Progenitor cell of endocrine pancreas (in vitro differentiated cells): ENCODE data around the gene DDX28. TPM values are rescaled to one million over a fixed set of nuclear protein-coding genes. Genes with fewer than 3 reads are reported as not detected.
A peak's percentile ranks its signal among the peaks of the same experiment; 100 is the strongest.

ENCODE experiments used
- DNase-seq: peaks from one replicate; pipeline ENCODE4 v3.0.0; 2021; ENCODE audit warnings: low spot score; ENCODE audit not compliant: unreplicated experiment
- H3K27ac Mint-ChIP-seq: 2 replicates; pipeline ENCODE4 v1.8.0; 2021; ENCODE audit warnings: mild to moderate bottlenecking, moderate library complexity, mixed read lengths
- H3K27me3 Mint-ChIP-seq: 2 replicates; pipeline ENCODE4 v1.8.0; 2021; ENCODE audit warnings: mixed read lengths
- H3K36me3 Mint-ChIP-seq: 2 replicates; pipeline ENCODE4 v1.8.0; 2022; ENCODE audit warnings: mixed read lengths; ENCODE audit not compliant: insufficient read depth
- H3K4me1 Mint-ChIP-seq: 2 replicates; pipeline ENCODE4 v1.8.0; 2021; ENCODE audit warnings: low read depth, mixed read lengths
- H3K4me3 Mint-ChIP-seq: 2 replicates; pipeline ENCODE4 v1.8.0; 2021; ENCODE audit warnings: low read depth, mild to moderate bottlenecking, moderate library complexity, mixed read lengths
- H3K9me3 Mint-ChIP-seq: 2 replicates; pipeline ENCODE4 v1.8.0; 2021; ENCODE audit warnings: low read depth, mixed read lengths
- long read RNA-seq: library from polyadenylated mRNA; unstranded; transcript quantifications from one replicate; pipeline ENCODE4 v2.0.0, GENCODE V29; 2020
- total RNA-seq: library from RNA; stranded (reverse); gene quantifications from 2 replicates; pipeline ENCODE4 v1.2.1, GENCODE V29; 2021
- TF ChIP-seq, protein P1 (sequence below): fragments of 200-600 bp; sonication (generic); IDR thresholded peaks from one replicate; pipeline ENCODE4 v1.5.0; 2021; ENCODE audit warnings: antibody characterized with exemption, mild to moderate bottlenecking; ENCODE audit not compliant: unreplicated experiment

DDX28 gene, protein sequence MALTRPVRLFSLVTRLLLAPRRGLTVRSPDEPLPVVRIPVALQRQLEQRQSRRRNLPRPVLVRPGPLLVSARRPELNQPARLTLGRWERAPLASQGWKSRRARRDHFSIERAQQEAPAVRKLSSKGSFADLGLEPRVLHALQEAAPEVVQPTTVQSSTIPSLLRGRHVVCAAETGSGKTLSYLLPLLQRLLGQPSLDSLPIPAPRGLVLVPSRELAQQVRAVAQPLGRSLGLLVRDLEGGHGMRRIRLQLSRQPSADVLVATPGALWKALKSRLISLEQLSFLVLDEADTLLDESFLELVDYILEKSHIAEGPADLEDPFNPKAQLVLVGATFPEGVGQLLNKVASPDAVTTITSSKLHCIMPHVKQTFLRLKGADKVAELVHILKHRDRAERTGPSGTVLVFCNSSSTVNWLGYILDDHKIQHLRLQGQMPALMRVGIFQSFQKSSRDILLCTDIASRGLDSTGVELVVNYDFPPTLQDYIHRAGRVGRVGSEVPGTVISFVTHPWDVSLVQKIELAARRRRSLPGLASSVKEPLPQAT
- total RNA-seq, result 9.5 and 10.4 TPM in 2 replicates
- long read RNA-seq, transcript DDX28-201 (1 exons, 2,169 nt), result major isoform, 46 of 46 reads
- long read RNA-seq, partial matches to known transcripts, result 0 of 46 reads
- long read RNA-seq, other reads (novel, unspliced or antisense), result 0 of 46 reads

DNA sequence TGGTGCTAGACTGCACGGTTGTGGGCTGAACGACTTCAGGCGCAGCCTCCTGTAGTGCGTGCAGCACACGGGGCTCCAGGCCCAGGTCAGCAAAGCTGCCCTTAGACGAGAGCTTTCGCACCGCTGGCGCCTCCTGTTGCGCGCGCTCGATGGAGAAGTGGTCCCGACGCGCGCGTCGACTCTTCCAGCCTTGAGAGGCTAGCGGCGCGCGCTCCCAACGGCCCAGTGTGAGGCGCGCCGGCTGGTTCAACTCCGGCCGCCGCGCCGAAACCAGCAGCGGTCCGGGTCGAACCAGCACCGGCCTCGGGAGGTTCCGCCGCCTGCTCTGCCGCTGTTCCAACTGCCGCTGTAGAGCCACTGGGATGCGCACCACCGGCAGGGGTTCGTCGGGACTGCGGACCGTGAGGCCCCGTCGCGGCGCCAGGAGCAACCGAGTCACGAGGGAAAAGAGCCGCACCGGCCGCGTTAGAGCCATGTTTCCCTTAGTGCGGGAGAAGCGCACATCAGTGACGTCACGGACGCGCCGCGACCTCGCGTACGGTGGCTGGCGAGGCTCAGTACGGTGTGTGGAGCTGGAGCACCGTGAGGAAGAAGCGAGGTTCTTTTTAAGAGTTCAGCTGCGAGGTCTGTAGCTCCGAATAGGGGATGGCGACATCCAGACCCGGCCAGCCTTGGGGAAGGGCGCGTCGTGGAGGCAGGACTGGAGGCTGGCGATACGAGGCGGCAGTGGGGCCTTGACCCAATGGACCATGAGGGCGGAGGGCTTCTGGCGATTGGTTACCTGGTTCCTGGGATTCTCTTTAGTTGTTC lies at the start of gene DDX28, which contains the start of gene DUS2:
Gene DDX28 (minus strand): TSS at position 505 of the 810 bp plus-strand sequence. CDS start 30 bp downstream, at position 475.
Gene DUS2 (plus strand): TSS at position 557 of the 810 bp plus-strand sequence. CDS start 14,740 bp downstream, outside the sequence.
- H3K4me1 Mint-ChIP-seq, result peaks cover 7% of the 10 kb centered on the region
- H3K27ac Mint-ChIP-seq, result peak within 1 kb of the TSS; percentile 99
- peak; percentile 87 for DNase-seq
- no peaks in the 10 kb centered on the region for H3K27me3 Mint-ChIP-seq
- H3K36me3 Mint-ChIP-seq, result peaks cover 4% of the 10 kb centered on the region
- TF ChIP-seq, protein P1, sequence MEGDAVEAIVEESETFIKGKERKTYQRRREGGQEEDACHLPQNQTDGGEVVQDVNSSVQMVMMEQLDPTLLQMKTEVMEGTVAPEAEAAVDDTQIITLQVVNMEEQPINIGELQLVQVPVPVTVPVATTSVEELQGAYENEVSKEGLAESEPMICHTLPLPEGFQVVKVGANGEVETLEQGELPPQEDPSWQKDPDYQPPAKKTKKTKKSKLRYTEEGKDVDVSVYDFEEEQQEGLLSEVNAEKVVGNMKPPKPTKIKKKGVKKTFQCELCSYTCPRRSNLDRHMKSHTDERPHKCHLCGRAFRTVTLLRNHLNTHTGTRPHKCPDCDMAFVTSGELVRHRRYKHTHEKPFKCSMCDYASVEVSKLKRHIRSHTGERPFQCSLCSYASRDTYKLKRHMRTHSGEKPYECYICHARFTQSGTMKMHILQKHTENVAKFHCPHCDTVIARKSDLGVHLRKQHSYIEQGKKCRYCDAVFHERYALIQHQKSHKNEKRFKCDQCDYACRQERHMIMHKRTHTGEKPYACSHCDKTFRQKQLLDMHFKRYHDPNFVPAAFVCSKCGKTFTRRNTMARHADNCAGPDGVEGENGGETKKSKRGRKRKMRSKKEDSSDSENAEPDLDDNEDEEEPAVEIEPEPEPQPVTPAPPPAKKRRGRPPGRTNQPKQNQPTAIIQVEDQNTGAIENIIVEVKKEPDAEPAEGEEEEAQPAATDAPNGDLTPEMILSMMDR, result peak; percentile 12
- H3K4me3 Mint-ChIP-seq, result peak within 1 kb of the TSS; percentile 96
- H3K9me3 Mint-ChIP-seq, result no peaks in the 10 kb centered on the region

DNA sequence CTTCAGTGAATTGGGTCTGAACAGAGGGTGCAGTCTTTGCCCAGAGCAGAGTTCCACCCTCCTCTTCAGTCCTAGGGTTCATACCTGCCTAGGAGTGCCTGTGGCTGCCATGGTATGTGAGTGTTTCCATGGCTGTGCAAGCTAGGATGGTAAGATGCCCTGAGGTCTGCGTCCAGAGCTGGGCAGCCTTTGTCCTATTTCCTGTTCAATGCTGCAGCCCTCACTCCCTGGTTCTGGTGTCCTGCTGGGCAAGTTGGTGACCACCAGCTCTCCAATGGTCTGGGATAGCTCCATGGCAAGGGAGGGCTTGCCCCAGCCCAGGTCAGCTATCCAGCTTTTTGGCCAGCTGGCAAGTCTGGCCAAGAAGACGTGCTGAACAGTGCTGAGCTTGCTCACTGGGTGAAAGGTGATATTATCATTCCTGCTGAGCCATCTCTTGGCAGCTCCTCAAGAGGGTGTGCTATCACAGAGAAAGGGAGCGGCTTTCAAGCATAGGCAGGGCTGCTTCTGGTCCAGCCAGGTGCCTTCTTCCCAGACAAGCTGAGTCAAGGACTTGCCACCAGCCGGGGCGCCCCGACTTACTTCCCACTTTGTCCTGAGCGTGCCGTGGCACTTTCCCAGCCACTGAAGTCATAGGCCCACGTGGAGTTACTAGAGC lies 49.1 kb upstream of the DDX28 start:
- H3K4me3 Mint-ChIP-seq, result no peak overlapping the region
- no peak overlapping the region for H3K27ac Mint-ChIP-seq
- H3K4me1 Mint-ChIP-seq, result no peaks in the 10 kb centered on the region
- no peaks in the 10 kb centered on the region for H3K27me3 Mint-ChIP-seq
- TF ChIP-seq, protein P1, result no peak
- no peaks in the 10 kb centered on the region for H3K9me3 Mint-ChIP-seq
- DNase-seq, result no peak
- peaks cover 15% of the 10 kb centered on the region for H3K36me3 Mint-ChIP-seq

DNA sequence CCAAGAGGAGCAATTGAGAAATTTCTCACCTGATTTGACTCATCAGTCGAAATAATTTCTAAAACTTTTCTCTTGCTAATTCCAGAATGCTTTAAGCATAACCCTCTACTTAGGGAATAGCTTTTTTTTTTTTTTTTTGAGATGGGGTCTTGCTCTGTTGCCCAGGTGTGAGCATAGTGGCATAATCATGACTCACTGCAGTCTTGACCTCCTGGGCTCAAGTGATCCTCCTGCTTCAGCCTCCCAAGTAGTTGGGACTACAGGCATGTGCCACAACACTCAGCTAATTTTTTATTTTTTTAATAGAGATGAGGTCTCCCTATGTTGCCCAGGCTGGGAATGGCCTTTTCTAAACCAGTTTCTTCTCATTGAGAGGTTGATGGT lies 48.5 kb upstream of the DDX28 start:
- no peaks in the 10 kb centered on the region for H3K4me1 Mint-ChIP-seq
- TF ChIP-seq, protein P1, result no peak
- H3K4me3 Mint-ChIP-seq, result no peak overlapping the region
- no peaks in the 10 kb centered on the region for H3K27me3 Mint-ChIP-seq
- H3K36me3 Mint-ChIP-seq, result peaks cover 14% of the 10 kb centered on the region
- H3K9me3 Mint-ChIP-seq, result no peaks in the 10 kb centered on the region
- no peak overlapping the region for H3K27ac Mint-ChIP-seq
- no peak for DNase-seq

DNA sequence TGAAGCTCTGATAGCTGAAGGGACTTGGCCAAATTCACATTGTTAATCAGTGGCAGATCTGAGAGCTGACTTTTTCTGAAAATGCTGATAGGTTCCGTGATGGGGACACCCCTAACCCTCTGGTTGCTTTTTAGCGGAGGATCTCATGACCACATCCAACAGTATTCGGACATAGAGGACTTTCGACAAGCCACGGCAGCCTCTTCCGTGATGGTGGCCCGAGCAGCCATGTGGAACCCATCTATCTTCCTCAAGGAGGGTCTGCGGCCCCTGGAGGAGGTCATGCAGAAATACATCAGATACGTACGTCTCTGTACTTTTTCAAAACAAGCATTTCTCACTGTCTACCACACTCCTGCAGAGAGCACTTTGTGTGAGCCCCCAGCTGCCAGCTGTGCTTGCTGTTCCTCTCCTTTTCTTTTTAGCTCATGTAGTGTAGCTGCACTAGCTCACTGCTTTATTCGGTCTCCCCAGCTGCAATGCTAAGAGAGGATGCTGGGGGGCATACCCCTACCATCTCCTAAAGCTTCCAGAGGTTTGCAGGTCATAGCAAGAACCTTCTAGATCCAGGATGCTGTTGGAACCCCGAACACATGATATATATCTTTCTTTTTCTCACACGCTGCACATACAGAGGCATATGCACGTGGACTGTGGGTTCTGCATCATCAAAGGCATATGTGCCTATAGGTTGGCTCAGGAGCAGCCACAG lies 47.9 kb upstream of the DDX28 start:
- Mint-ChIP-seq H3K27ac (no peak overlapping the region), H3K36me3 (peaks cover 10% of the 10 kb centered on the region), H3K4me3 (no peak overlapping the region), H3K9me3 (no peaks in the 10 kb centered on the region), H3K27me3 (no peaks in the 10 kb centered on the region), H3K4me1 (no peaks in the 10 kb centered on the region)
- TF ChIP-seq, protein P1, result no peak
- no peak for DNase-seq
